Loucy (cell line): ENCODE measurements around the gene CCDC171.

Experiments used
- CTCF ChIP-seq: fragments of 200-600 bp; sonication (generic); conservative IDR thresholded peaks from 2 replicates; pipeline ENCODE4 v1.5.1; 2014; ENCODE audit warnings: mild to moderate bottlenecking, antibody characterized with exemption, low read length
- EZH2phosphoT487 ChIP-seq: fragments of 200-600 bp; IDR thresholded peaks from 2 replicates; pipeline ENCODE4 v1.6.1; 2018; ENCODE audit warnings: antibody characterized with exemption, mild to moderate bottlenecking, moderate library complexity, borderline replicate concordance

GRCh38 chr9:15714746-15715145 is 161.9 kb downstream of the CCDC171 start:
- TF ChIP-seq CTCF (no peak), EZH2phosphoT487 (no peak)
